Ishikawa (cell line): ENCODE measurements around the gene MSRB3.

Experiments
- CEBPB ChIP-seq: IDR thresholded peaks from 2 replicates; pipeline ENCODE4 v1.6.1; 2012
- CREB1 ChIP-seq: IDR thresholded peaks from 2 replicates; pipeline ENCODE4 v1.6.1; 2012; ENCODE audit warnings: low read depth
- EGR1 ChIP-seq: IDR thresholded peaks from 2 replicates; pipeline ENCODE4 v1.6.1; 2012
- EP300 ChIP-seq: IDR thresholded peaks from 2 replicates; pipeline ENCODE4 v1.6.1; 2012; ENCODE audit warnings: borderline replicate concordance
- FOXM1 ChIP-seq: IDR thresholded peaks from 2 replicates; pipeline ENCODE4 v1.6.1; 2012; ENCODE audit warnings: low read depth, borderline replicate concordance
- NFIC ChIP-seq: IDR thresholded peaks from 2 replicates; pipeline ENCODE4 v1.6.1; 2012
- RAD21 ChIP-seq: IDR thresholded peaks from 2 replicates; pipeline ENCODE4 v1.6.1; 2012; ENCODE audit warnings: low read depth
- TAF1 ChIP-seq: IDR thresholded peaks from 2 replicates; pipeline ENCODE4 v1.6.1; 2012; ENCODE audit warnings: low read depth, mild to moderate bottlenecking
- TCF12 ChIP-seq: IDR thresholded peaks from 2 replicates; pipeline ENCODE4 v1.6.1; 2012; ENCODE audit warnings: low read depth
- TEAD4 ChIP-seq: IDR thresholded peaks from 2 replicates; pipeline ENCODE4 v1.6.1; 2012
- USF1 ChIP-seq: IDR thresholded peaks from 2 replicates; pipeline ENCODE4 v1.6.1; 2012
- YY1 ChIP-seq: IDR thresholded peaks from 2 replicates; pipeline ENCODE4 v1.6.1; 2012; ENCODE audit warnings: low read depth
- ZBTB7A ChIP-seq: IDR thresholded peaks from 2 replicates; pipeline ENCODE4 v1.6.1; 2012; ENCODE audit warnings: low read depth
- TF ChIP-seq, protein P1 (sequence below): IDR thresholded peaks from 2 replicates; pipeline ENCODE4 v1.6.1; 2012
- TF ChIP-seq, protein P2 (sequence below): IDR thresholded peaks from 2 replicates; pipeline ENCODE4 v1.6.1; 2012; ENCODE audit warnings: low read depth, mild to moderate bottlenecking

Gene MSRB3

DNA sequence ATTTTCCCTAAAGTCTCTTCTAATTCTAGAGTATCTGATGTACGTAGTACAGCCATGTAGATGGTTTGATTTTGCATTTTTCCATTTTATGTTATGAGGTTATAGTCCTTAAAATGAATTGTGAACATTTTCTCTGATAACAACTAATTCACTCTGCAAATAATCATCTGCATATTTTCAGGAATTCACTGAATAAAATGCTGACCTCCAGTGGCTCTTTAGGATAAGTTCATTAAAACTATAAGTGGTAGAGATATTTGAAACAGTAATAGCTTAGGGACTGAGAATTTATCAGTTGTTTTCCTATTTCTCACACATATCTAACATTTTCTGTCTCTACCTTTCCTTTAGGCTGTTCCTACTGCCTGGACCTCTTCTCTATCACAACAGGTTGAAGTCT lies 4.4 kb downstream of the MSRB3 start:
- peak; percentile 35; the same call in 1 of the 2 replicates for TF ChIP-seq RAD21
- TF ChIP-seq, protein P1, sequence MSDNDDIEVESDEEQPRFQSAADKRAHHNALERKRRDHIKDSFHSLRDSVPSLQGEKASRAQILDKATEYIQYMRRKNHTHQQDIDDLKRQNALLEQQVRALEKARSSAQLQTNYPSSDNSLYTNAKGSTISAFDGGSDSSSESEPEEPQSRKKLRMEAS: no peak

DNA sequence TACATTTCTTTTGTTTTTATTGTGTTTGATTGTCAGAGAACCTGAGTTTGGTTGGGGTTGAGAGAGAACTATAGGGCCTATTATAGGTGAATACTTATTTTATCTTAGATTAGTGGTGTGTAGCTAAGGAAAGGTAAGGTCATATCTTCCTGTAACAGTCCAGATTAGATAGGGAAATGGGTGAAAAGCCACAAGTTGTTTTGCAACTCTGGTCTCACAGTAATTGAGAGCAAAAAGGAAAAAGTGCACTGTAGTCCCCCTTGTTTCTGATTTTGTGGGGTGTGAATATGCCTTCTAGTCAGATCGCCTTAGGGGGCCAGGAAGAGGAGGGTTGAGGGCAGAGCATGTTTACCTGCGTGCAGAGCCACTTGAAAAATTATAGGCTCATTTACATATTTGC lies 8.9 kb downstream of the MSRB3 start:
- TF ChIP-seq TAF1 (no peak), ZBTB7A (no peak), TCF12 (no peak), CREB1 (no peak), CEBPB (no peak), FOXM1 (no peak), YY1 (no peak)
- TF ChIP-seq, protein P2, sequence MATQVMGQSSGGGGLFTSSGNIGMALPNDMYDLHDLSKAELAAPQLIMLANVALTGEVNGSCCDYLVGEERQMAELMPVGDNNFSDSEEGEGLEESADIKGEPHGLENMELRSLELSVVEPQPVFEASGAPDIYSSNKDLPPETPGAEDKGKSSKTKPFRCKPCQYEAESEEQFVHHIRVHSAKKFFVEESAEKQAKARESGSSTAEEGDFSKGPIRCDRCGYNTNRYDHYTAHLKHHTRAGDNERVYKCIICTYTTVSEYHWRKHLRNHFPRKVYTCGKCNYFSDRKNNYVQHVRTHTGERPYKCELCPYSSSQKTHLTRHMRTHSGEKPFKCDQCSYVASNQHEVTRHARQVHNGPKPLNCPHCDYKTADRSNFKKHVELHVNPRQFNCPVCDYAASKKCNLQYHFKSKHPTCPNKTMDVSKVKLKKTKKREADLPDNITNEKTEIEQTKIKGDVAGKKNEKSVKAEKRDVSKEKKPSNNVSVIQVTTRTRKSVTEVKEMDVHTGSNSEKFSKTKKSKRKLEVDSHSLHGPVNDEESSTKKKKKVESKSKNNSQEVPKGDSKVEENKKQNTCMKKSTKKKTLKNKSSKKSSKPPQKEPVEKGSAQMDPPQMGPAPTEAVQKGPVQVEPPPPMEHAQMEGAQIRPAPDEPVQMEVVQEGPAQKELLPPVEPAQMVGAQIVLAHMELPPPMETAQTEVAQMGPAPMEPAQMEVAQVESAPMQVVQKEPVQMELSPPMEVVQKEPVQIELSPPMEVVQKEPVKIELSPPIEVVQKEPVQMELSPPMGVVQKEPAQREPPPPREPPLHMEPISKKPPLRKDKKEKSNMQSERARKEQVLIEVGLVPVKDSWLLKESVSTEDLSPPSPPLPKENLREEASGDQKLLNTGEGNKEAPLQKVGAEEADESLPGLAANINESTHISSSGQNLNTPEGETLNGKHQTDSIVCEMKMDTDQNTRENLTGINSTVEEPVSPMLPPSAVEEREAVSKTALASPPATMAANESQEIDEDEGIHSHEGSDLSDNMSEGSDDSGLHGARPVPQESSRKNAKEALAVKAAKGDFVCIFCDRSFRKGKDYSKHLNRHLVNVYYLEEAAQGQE: no peak

- TF ChIP-seq TAF1: no peak
- TF ChIP-seq TEAD4: no peak
- TF ChIP-seq TCF12: no peak
- no peak for TF ChIP-seq CEBPB
- no peak for TF ChIP-seq EGR1
- TF ChIP-seq, protein P1: no peak
- no peak for TF ChIP-seq FOXM1
- no peak for TF ChIP-seq NFIC
- TF ChIP-seq, protein P2: no peak
Observed at GRCh38 chr12:65292241-65292640, 13.8 kb downstream of the MSRB3 start.

DNA sequence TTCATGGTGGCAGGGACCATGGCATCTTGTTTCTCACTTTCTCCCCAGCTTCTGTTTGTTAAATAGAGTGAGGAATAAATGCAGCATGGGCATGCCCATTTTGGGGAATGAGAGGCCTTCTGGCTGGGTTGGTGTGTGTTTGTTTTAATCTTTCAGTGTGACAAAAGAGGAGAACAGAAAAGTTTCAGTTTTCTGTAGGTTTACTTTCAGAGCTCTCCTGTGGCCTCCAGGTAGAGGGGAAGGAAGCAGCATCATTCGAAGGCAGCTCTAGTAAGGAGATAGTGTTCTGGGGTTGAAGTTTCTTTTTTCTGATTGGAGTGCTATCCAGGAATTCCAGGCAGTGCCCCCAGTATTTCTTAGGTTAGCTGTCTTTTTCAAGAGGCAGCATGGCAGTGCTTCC lies 15.3 kb downstream of the MSRB3 start:
- TF ChIP-seq FOXM1 (no peak), ZBTB7A (no peak), YY1 (no peak), EGR1 (no peak), USF1 (no peak), CEBPB (no peak), TCF12 (no peak), RAD21 (no peak), TAF1 (no peak), CREB1 (no peak), EP300 (no peak), TEAD4 (no peak), NFIC (no peak)
- TF ChIP-seq, protein P1: no peak
- TF ChIP-seq, protein P2: no peak

GRCh38 chr12:65294641-65295262 lies 16.3 kb downstream of the MSRB3 start:
- TF ChIP-seq NFIC: no peak
- TF ChIP-seq ZBTB7A: no peak
- TF ChIP-seq USF1: no peak
- TF ChIP-seq, protein P1: no peak
- TF ChIP-seq CEBPB: no peak
- TF ChIP-seq EGR1: no peak
- no peak for TF ChIP-seq YY1
- TF ChIP-seq, protein P2: no peak
- TF ChIP-seq EP300: no peak
- TF ChIP-seq CREB1: no peak
- TF ChIP-seq RAD21: no peak
- no peak for TF ChIP-seq FOXM1
- TF ChIP-seq TEAD4: no peak
- TF ChIP-seq TAF1: no peak
- no peak for TF ChIP-seq TCF12
